GM21528 (cell line): ENCODE results near the gene PAPPA2.

Experiments
- ATAC-seq: cut with Tn5 transposase; IDR thresholded peaks from one replicate; pipeline ENCODE4 v1.9.1; 2021; ENCODE audit warnings: mild to moderate bottlenecking, moderate library complexity; ENCODE audit not compliant: unreplicated experiment, low FRiP score

PAPPA2 gene

GRCh38 chr1:176682830-176683535 lies 220.0 kb downstream of the PAPPA2 start:
- ATAC-seq: no peak

DNA sequence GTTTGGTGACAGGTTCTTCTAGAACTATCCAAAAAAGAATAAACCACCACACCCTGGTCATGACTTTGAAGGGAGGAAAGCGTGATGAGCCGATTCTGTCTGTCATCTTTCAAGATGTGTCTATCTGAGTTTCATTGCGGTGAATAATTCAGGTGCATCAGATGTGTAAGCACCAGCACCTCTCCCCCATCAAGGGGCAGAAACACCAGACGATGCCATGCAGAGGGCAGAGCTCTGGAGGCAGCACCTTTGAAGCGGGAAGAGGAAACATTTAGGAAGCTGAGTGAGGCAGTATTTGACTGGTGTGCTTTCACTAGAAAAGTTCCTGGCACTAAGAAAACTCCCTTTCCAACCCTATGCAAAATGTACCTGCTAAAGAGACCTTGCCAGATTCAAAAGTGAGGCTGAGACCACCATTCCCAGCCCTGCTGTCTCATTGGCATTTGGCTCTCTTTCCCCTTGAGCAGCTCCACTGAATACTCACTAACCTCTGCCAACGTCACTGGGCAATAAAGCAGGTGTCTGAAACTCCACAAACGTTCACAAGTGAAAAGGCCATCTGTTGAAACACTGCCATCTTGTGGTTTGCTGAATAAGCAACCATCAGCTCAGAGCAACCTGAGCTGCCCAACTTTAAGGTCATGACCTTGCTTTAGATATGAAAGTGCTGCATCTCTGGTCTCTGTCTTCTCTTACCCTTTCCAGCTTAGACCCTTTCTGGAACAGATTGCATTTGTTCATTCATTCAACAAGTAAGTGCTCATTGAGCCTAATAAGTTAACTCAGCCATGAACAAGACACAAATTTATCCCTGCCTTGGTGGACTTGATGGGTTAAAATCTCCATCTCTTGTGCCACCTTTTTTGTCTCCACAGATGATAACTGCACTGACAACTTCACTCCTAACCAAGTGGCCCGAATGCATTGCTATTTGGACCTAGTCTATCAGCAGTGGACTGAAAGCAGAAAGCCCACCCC lies 228.6 kb downstream of the PAPPA2 start:
- peak; percentile 89 for ATAC-seq

DNA sequence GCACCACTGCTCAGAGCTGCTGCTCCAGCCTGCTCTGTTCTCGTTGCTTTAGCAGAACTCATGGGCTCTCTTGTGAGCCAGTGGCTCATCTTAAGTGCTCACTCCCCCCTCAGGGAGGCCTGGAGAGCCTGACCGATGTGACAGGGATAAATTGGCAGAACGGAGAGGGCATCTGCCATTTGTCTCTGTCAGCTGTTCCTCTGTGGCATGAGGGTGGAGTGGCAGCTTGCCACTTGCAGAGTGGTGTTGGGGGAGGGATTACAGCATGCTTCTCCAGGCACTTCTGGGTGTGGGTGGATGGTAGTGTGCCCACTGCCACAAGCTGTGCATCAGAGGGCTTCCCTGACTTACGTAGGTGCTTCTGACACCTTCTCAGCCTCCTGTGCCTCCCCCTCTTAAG lies 229.5 kb downstream of the PAPPA2 start:
- ATAC-seq: no peak

GRCh38 chr1:176692988-176693696 lies 230.2 kb downstream of the PAPPA2 start:
- ATAC-seq: no peak

DNA sequence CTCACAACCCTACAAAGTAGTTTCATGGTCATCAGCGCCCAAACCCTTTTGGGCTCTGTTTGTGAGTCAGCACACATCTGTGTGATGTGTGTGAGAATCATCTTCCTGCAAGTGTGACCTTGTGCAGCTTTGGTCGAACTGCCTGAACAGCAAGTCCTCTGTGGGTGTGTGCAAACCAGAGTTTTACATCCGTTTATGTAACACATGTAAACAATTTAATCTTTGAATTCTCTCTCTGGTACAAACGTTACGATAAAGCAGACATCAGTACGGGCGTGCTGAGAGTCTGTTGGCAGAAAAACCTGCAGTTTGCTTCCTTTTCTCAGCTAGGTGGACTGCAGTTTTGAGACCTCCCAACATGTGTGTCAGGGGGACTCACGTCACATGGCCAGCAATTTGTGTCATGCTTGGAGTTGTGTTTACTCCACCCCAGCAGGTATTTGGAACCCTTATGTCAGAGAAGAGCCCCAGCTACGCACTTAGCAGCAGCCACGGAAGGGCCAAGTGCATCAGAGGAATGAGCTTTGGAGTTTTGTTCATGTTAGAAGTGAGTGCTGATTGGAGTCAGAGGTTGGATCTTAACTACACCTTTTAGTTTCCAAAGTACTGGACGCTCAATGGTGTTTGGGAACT lies 230.8 kb downstream of the PAPPA2 start:
- no peak for ATAC-seq

- no peak for ATAC-seq
These were observed 231.7 kb downstream of the PAPPA2 start for GRCh38 chr1:176694713-176695112.

- ATAC-seq: no peak
These were observed 233.1 kb downstream of the PAPPA2 start for GRCh38 chr1:176696109-176696508.

DNA sequence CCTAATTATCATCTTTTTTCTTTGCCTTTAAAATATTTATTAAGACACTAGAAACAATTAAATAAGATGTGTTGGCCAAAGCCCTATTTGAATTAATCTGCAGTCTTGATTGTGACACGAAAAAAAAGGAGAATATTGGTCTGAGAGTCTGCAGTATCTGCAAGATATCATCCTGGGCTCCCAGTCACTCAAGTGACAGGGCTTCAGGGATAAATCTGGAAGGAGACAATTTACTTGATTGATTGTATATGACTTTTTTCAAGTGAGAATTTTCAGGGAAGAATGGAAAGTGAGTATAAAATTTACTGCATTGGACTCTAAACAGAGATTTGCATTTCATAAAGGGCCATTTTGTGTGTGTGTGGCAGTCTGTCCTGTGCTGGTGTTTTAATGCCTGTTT lies 233.7 kb downstream of the PAPPA2 start:
- ATAC-seq: no peak

DNA sequence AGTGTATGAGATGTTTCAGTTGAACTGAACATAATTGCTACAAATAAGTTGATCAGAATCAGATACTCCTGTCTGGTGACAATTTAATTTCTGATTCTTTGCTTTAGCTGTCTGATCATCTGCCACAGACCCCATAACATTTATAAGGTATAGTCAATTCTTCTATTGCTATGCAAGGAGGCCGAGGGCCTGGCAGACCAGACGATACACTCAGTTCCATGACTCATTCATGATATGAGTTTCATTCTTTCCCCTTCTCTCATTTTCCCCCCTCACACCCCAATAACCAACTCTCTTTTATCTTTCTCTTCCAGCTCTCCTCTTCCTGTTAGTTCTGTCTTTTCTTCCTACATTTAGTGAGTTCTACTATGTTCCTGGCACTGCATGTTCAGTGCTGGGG lies 236.8 kb downstream of the PAPPA2 start:
- no peak for ATAC-seq

DNA sequence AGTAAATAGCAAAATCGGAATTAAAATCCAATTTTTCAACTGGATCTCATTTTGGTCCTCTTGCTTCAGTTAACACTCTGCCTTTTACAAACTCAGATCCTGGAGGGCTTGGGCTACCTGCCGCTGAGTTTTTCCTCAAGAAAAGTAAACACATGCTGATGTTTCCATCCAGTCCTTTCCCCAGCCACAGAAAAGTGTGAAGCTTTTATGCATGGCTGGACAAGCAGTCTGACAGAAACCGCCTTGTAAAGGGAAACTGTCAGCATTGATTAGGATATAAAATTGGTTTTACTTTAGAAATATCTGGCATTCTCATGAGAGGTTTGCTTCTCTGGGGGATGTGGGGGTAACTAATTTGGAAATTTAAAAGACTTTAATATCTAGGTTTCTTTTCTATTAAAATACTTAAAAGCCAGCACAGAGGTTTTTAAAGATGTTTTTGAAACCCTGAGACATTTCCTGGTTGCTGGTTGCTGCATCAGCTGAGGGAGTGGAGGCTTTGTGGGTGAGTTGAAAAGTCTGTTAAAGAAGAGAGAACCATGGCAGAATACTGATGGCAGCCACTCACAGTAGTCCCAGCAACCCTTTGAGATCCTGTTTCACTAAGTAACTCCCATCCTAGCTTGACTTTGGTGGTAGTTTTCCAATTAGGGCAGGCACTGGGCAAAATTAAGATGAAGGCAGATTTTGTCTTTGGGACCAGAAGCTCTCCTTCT lies 238.3 kb downstream of the PAPPA2 start:
- ATAC-seq: no peak

DNA sequence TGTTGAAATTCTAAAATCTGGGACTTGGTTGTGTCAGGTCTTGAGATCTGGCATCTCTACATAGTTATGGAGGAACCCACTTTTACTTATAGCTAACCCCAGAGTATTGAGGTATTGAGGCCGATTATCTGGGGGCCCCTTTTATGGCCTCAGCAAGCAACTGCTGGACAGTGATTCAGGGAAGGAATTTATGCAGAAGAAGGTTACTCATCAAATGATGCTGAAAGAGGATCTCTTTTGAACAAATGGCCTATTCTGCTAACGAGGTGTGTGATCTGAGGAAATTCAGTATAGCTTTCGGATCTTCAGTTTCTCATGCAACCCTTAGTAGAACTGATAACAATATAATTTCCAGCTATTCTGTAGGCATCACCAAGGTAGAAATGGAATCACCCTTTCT lies 239.9 kb downstream of the PAPPA2 start:
- no peak for ATAC-seq

- no peak for ATAC-seq
These were observed 242.6 kb downstream of the PAPPA2 start for GRCh38 chr1:176705585-176705984.

DNA sequence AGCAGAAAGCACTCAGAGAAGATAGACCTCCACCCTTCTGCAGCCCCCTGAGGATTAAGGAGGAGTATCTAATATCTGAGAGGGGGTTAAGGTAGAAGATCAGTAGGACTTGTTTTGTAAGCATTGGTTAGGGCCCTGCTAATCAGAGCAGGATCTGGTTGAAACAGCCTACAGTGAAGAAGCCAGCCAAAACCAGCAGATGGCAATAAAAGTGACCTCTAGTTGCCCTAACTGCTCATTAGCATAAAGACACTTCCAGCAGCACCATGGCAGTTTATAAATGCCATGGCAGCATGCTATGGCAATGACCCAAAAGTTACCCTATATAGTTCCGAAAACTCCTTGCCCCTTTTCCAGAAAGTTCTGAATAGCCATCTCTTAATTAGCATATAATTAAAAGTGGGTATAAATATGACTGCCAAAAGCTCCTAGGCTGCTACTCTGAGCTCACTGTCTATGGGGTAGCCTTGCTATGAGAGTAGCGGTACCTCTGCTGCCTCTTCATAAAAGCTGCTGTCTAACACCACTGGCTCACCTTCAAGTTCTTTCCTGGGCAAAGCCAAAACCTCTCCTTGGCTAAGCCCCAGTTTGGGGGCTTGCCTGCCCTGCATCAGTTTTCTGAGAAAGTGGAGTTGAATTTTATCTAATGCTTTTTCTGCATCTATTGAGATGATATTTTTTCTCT lies 254.2 kb downstream of the PAPPA2 start:
- no peak for ATAC-seq

- no peak for ATAC-seq
These were observed 256.5 kb downstream of the PAPPA2 start for GRCh38 chr1:176719447-176719846.

- ATAC-seq: no peak
These were observed 257.9 kb downstream of the PAPPA2 start for GRCh38 chr1:176720838-176721237.

DNA sequence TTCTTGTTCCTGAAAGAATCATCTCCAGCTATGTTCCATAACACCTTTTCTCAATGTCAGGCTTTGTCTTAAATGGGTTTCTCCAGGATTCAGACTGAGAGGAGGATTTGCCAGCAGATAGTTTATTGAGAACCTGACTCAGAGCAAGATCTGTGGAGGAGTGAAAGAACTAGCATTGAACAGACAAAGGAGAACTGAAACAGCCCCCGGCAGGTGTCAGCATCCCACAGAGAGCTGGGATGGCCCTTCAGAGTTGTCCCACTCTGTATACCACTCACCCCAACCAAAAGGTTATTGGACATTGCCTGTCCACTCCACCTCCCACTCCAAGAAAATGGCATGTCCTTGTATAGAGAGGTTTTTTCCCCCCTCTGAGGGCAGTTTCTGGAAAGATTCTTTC lies 270.7 kb downstream of the PAPPA2 start:
- ATAC-seq: no peak

DNA sequence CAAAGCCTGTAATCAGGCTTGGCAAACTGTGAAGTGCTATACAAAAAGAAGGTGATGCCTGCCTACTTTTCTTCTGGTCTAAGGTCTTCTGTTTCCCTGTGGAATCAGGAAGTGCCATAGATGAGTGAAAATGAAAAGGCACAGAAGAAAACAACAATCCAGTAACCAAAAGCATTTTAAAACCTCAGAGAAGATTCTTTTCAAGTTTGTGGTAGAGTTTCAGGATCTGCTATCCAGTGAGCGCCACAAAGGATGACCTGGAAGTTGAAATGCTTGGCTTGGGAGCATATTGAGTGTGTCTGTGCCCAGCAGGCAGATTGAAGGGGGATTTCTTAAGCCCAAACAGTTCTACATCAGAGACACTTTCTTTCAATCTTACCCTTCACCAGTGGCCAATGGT lies 272.2 kb downstream of the PAPPA2 start:
- no peak for ATAC-seq

GRCh38 chr1:176736015-176736414 lies 273.0 kb downstream of the PAPPA2 start:
- ATAC-seq: no peak

DNA sequence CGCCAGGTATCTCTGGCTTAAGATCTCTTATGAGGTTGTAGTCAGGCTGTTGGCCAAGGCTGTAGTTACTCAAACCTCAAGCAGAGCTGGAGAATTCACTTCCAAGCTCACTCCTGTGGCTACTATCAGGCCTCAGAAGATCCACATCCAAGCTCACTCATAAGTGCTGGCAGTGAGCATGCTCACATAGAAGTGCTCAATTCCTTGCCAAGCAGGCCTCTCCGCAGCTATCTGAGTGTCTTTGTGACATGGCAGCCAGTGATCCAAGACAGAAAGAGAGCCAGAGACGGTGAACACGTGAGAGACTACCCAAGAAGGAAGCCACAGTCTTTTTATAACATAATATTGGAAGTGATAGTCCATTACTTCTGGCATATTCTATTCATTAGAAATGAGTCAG lies 278.2 kb downstream of the PAPPA2 start:
- ATAC-seq: no peak
